HG02642 (cell line): ENCODE data around the gene SLC6A15.

ENCODE experiments used
- ATAC-seq: cut with Tn5 transposase; IDR thresholded peaks from one replicate; pipeline ENCODE4 v1.9.1; 2021; ENCODE audit warnings: mild to moderate bottlenecking; ENCODE audit not compliant: unreplicated experiment, poor library complexity

Gene SLC6A15

GRCh38 chr12:84912198-84913128, at the start of gene SLC6A15:
Gene SLC6A15 (minus strand): TSS chr12:84912799. CDS start chr12:84892120, 20,679 bp downstream.
- ATAC-seq, result no peak

- ATAC-seq, result no peak
Observed at GRCh38 chr12:84960918-84961317, 48.3 kb upstream of the SLC6A15 start.

- ATAC-seq, result no peak
Observed at GRCh38 chr12:84955298-84955697, 42.7 kb upstream of the SLC6A15 start.

- ATAC-seq, result no peak
Observed at GRCh38 chr12:84954415-84954814, 41.8 kb upstream of the SLC6A15 start.

- no peak for ATAC-seq
Observed at GRCh38 chr12:84950971-84951546, 38.5 kb upstream of the SLC6A15 start.

- ATAC-seq, result no peak
Observed at GRCh38 chr12:84946753-84947152, 34.2 kb upstream of the SLC6A15 start.

- ATAC-seq, result no peak
Observed at GRCh38 chr12:84937415-84937814, 24.8 kb upstream of the SLC6A15 start.

GRCh38 chr12:84929501-84929900, 16.9 kb upstream of the SLC6A15 start:
- no peak for ATAC-seq

- ATAC-seq, result no peak
Observed at GRCh38 chr12:84924981-84925380, 12.4 kb upstream of the SLC6A15 start.

- ATAC-seq, result no peak
Observed at GRCh38 chr12:84922693-84923092, 10.1 kb upstream of the SLC6A15 start.

GRCh38 chr12:84920331-84920730, 7.7 kb upstream of the SLC6A15 start:
- ATAC-seq, result no peak

- ATAC-seq, result no peak
Observed at GRCh38 chr12:84919271-84919670, 6.7 kb upstream of the SLC6A15 start.

- no peak for ATAC-seq
Observed at GRCh38 chr12:84913129-84913515, 523 bp upstream of the SLC6A15 start.

- no peak for ATAC-seq
Observed at GRCh38 chr12:84911271-84912197, 1.1 kb downstream of the SLC6A15 start.

GRCh38 chr12:84910549-84911241, 1.9 kb downstream of the SLC6A15 start:
- ATAC-seq, result no peak

- no peak for ATAC-seq
Observed at GRCh38 chr12:84904051-84904450, 8.5 kb downstream of the SLC6A15 start.

- ATAC-seq, result no peak
Observed at GRCh38 chr12:84891106-84891838, 21.3 kb downstream of the SLC6A15 start.

- ATAC-seq, result no peak
Observed at GRCh38 chr12:84889818-84890217, 22.8 kb downstream of the SLC6A15 start.

- ATAC-seq, result no peak
Observed at GRCh38 chr12:84888861-84889260, 23.7 kb downstream of the SLC6A15 start.
